GM12873 (cell line): ENCODE data around the gene SCRN1.

Experiments used
- TF ChIP-seq, protein P1 (sequence below): IDR thresholded peaks from 2 replicates; pipeline ENCODE4 v1.5.1; 2012; ENCODE audit warnings: low read depth, mild to moderate bottlenecking, moderate library complexity, low read length, control low read depth; ENCODE audit not compliant: insufficient read depth; ENCODE audit errors: missing control alignments

Gene SCRN1

DNA sequence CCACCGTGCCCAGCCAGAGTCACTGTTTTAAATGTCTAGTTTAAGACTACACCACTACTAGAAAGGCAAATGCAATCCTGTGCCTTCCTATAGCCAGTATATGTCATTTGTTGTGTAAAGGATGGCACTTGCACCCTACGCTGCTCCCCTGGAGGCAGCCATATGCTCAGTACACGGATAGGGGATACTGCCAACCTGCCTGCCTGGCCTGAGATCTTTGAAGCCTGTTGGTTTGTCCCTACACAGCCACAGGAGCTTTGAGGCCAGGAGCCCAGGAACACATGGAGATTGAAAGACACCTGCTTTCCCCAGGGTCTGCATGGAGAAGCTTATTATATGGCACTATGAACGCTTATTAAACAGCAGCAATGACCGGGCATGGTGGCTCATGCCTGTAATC, 2.3 kb upstream of the SCRN1 start:
- TF ChIP-seq, protein P1, sequence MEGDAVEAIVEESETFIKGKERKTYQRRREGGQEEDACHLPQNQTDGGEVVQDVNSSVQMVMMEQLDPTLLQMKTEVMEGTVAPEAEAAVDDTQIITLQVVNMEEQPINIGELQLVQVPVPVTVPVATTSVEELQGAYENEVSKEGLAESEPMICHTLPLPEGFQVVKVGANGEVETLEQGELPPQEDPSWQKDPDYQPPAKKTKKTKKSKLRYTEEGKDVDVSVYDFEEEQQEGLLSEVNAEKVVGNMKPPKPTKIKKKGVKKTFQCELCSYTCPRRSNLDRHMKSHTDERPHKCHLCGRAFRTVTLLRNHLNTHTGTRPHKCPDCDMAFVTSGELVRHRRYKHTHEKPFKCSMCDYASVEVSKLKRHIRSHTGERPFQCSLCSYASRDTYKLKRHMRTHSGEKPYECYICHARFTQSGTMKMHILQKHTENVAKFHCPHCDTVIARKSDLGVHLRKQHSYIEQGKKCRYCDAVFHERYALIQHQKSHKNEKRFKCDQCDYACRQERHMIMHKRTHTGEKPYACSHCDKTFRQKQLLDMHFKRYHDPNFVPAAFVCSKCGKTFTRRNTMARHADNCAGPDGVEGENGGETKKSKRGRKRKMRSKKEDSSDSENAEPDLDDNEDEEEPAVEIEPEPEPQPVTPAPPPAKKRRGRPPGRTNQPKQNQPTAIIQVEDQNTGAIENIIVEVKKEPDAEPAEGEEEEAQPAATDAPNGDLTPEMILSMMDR: no peak

DNA sequence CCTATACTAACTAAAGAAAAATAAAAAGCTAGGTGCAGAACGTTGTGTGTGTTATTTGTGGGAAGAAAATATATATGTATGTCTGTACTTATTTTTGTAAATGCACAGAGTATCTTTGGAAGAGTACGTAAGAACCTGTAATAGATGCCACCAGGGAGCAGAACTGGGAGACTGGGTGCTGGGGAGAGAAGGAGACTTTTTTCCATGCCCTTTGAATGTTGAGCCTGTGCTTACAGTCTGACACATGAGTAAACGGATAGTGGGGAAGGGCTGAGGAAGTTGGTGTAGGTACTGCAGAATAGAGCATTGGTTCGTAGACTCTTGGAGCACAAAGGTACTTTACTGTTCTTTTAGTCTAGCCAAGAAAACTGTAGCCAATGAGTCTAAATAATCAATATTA, 1.3 kb upstream of the SCRN1 start:
- TF ChIP-seq, protein P1: no peak

DNA sequence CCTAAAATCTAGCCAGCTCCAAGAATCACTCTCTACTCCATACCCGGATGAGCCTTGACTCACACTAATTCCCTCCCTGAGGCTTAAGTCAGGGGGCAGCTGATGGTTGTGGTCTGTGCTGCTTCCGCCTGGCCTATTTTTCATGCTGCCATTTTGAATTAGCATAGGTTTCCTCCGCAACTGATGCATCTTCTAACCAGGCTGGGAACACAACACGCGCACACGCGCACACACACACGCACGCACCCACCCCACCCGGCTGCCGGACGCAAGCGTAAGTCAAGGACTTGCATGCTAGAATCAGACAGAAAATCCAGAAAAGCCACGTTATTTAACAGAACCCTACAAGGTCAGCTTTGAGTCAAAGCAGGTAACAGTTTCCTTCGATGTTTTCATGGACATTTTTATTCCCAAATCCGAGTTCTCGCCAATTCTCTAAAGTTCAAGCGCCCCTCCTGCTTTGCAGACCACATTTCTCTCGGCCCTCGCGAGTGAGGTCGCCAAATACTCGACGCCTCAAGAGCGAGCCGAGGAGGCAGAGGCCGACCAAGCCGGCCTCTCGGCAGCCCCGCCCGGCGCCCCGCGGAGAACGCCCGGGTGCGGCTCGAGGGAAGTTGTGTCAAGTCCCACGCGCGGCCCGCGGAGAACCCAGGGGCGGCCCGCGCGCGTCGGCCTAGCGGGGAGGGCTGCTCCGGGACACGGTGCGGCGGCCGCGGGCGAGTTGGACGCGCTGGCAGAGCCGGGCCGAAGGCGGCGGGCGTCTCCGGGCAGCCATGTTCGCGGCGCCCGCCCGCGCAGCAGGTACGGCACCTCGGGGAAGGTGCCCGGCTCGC, 961 bp downstream of the SCRN1 start:
- TF ChIP-seq, protein P1: no peak

DNA sequence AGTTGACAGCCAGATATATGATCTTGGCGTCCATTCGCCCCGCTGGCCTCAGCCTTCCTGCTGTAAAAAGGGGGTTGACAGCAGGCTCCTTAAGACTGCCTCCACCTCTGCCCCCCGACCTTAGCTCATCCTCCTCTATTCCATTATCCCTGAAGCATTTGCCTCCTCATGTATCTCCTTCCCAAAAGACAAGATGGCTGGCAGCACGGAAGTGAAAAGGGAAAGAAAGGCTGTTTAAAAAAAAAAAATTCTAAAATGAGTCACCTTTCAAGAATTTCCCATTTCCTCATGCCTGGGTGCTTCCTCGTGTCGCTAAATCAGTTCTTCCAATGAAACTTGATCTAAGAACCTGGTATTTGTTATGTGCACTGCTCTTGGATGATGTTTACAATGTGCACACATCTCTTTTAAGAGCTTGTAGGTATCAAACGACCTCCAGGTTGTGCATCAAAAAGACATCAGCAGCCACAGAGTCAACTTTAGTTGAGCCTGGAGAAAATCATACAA, 1.7 kb downstream of the SCRN1 start:
- TF ChIP-seq, protein P1: no peak

DNA sequence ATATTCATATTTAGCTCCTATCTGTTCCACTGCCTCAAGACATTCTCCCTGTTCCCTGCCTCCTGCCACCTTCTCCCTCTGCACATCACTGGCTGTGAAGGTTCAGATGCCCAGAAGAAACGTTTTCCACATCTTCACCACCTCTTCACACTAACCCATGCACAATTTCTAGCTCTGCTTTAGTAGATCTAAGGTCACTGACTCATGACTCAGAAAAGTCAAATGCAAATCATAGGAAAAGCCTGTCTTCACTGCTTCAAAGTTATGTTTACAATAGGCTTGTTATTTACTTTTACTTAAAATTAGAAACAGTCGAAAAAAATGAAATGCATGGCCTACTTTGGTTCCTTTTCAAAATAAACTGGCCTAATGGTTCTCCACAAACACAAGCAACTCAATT, 2.5 kb downstream of the SCRN1 start:
- TF ChIP-seq, protein P1: no peak

DNA sequence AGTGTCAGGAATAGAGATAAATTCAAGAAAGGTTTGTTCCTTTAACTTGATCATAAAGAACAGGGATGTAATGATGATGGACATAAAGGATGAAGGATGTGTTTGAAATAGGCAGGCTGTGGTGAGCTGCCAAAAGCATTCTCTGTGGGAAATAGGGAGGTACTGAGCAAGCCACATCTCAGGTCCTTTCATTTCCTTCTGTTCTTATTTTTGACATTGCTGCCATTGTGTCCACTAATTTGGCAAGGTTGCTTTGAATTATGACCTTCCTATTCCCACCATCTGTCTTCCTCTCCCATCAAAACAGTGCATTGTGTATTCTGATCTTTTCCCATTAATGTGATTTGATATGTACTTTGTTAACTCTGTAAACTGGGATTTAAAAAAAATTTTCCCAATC, 9.4 kb downstream of the SCRN1 start:
- TF ChIP-seq, protein P1: no peak

DNA sequence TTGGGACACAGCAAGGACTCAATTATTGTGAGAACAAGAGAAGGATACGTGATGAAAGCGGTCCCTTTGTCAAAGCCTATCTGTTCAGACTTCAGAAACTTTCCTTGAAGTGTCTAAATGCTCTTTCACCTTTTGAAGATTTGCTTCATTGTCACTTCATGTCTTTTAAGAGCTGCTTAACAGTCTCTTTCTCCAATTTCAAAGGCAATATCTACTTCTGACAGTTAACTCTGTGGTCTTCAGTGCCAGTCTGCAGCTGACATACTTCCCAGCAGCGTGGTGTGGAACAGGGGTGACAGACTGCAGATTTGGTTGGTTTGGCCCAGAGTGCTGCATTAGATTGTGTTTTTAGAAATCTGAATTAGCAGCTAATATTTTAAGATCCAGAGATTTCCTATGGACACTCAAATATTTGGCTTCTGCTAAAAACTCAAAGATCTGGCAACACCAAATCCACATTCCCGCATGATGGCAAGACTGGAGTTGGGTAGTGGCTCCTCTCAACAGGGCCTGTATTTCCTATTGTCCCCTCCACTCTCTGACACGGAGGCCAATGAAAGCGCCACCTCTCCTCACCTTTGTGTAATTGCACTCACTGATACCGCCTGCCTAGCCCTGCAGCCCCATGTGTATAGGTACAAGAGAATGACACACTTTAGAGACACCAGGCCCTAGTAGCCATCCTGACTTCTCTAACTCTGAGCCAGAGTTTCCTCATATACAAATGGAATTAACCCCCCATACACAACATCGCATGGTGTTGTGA, 11.5 kb downstream of the SCRN1 start:
- TF ChIP-seq, protein P1: peak; percentile 27
